Activated CD4-positive, CD25-positive, alpha-beta regulatory T cell treated with anti-CD3 and anti-CD28 coated beads, Interleukin-2, amount 50 U/mL, for 16 hours (primary cell): ENCODE measurements around the gene IGSF21.

Experiments
- DNase-seq: peaks from one replicate; pipeline ENCODE4 v3.0.0-alpha.2; 2020; ENCODE audit warnings: low read depth, low spot score

IGSF21 gene

GRCh38 chr1:18107369-18108298 is at the start of gene IGSF21:
Gene IGSF21 (plus strand): TSS chr1:18107798. CDS start chr1:18108129, 331 bp downstream.
- DNase-seq: no peak

GRCh38 chr1:18058206-18058921 is 49.2 kb upstream of the IGSF21 start:
- no peak for DNase-seq

GRCh38 chr1:18058981-18059605 is 48.5 kb upstream of the IGSF21 start:
- DNase-seq: no peak

- no peak for DNase-seq
Observed at GRCh38 chr1:18060366-18060765, 47.2 kb upstream of the IGSF21 start.

- no peak for DNase-seq
Observed at GRCh38 chr1:18062185-18062584, 45.4 kb upstream of the IGSF21 start.

DNA sequence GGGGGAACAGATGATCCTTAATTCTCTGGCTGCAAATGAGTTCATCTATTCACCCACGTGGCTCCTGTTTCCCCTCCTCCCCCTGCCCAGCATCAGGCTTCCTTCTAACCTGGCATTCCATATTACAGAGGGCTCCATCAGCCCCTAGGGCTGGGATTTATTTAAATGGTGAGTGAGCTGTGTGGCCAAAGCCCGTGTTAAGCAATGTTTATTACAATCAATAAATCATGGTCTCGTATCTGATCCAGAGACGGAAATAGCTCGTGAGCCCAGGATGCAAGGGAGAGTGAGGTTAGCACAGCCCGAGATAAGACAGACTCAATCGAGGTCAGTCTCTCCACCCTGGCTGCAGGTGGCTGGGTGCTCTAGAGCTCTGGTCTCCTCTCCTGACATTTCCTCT is 43.1 kb upstream of the IGSF21 start:
- no peak for DNase-seq

DNA sequence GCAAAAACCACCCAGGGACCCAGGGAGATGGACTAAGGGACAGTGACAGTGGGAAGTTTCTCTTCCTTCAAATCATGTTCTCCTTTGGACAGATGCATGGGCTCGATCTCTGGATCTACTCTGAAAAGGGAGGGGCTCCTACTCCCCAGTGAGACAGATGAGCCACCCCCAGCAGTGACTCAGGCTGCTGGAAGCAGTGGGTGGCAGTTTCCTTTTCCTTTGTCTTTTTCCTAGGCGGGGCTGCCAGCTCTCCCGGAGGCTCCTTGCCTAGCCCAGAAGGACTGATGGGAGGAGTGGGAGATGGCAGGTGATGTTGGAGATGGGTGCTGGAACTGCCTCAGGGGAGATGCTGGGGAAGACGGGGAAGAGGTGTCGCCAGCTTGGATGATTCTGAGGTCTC is 41.0 kb upstream of the IGSF21 start:
- DNase-seq: no peak

DNA sequence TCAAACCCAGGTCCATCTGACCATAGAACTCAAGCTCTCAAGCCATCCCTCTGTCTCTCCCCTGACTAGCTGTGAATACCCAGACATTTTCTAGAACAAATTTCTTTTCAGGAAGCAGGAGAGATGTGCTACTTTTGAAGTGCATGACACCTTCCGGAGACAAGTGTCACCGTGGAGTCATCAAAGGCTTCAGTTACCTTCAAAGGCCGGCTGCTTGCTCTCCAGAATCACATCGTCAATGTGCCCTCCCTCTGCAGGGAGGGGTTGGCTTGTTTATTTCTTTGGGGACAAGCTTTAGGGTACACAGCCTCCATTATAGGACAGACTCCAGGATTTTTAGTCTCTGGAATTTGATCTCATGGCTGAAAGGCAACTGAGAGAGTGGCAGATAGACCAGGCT is 37.7 kb upstream of the IGSF21 start:
- DNase-seq: no peak

- no peak for DNase-seq
Observed at GRCh38 chr1:18072066-18072465, 35.5 kb upstream of the IGSF21 start.

DNA sequence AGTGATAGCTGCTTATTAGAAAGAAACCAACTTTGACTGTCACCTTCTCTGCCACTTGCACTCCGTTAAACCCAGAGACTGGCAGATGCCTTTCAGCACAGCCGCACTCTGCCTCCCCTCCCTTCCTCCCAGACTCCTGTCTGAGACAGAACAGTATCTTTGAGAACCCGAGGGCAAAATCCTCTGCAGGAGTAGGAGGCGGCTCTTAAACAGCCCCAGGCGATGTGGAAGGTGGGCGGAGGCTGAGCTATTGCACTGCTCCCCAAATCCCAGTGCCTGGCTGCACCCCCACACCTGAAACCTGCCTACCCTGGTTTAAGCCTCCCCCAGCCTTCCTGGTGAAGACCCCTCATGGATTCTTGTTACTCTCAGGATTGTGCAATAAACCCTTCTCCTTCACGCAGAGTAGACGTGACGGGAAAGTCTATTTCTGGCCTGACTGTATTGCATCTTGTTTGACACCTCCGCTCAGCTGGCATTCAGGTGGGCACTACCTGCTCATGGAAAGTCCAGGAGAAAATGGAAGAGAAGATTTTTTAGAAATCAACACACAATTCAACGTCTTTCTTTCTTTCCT is 34.4 kb upstream of the IGSF21 start:
- no peak for DNase-seq

DNA sequence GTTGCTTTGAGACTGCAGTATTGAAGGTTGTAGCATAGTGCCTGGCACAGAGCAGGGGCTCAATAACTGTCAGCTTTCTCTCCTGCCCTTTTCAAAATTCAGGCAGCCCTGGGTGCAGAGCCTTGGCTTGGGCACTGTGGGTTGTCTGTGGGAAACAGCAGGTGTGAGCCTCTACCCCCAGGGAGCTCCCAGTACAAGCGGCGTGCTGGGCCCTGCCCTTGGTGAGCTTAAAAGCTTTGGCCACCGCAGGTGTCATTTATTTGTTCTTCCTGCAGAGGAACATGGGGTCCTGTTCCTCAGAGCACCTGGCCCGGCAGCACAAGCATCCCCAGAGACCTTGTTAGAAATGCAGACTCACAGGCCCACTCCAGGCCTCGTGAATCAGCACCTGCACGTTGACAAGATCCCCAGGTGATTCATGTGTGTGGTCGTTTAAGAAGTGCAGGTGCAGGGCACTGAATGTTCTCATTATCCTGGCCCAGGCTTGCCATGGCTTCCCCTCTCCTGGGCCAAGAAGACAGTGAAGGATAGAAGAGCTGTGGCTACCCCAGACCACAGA is 29.9 kb upstream of the IGSF21 start:
- no peak for DNase-seq

DNA sequence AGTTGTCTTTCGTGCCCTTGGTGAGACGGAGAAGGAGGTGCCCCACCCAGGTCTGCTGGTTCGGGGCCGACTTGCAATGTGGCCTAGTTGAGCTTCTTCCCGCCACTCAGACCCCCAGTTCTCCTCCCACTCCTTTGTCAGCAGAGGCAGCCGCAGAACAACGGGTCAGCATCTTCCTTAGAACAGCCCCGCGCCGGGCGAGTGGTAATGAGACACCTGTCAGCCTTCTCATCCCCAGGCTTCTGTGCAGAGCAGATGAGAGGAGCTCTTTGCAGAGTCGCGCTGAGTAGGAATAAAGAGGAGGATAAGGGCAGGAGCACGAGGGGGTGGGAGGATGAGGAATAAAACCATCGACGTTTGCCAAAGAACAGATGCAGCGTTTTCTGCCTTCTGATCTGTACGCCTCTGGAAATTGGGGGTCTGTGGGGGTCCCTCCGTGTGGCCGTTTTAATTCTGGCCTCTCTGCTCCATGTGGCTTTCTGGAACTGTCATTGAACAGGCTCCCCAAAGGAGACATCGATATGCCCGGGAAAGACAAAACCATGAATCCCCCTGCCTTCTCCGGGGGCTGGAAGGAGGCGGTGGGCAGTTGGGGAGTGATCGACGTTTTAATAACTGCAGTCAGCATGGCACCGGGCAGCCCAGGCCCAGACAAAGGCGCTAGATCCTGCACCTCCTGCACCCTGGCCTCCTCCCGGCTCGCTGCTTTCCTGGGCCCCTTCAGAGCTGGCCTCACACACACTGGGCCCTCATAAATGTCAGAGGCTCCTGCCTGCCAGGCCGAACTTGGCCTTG is 27.5 kb upstream of the IGSF21 start:
- no peak for DNase-seq

- DNase-seq: no peak
Observed at GRCh38 chr1:18085387-18086074, 22.1 kb upstream of the IGSF21 start.

GRCh38 chr1:18088077-18088594 is 19.5 kb upstream of the IGSF21 start:
- no peak for DNase-seq

GRCh38 chr1:18089488-18089887 is 18.1 kb upstream of the IGSF21 start:
- no peak for DNase-seq

GRCh38 chr1:18090636-18091035 is 17.0 kb upstream of the IGSF21 start:
- no peak for DNase-seq

DNA sequence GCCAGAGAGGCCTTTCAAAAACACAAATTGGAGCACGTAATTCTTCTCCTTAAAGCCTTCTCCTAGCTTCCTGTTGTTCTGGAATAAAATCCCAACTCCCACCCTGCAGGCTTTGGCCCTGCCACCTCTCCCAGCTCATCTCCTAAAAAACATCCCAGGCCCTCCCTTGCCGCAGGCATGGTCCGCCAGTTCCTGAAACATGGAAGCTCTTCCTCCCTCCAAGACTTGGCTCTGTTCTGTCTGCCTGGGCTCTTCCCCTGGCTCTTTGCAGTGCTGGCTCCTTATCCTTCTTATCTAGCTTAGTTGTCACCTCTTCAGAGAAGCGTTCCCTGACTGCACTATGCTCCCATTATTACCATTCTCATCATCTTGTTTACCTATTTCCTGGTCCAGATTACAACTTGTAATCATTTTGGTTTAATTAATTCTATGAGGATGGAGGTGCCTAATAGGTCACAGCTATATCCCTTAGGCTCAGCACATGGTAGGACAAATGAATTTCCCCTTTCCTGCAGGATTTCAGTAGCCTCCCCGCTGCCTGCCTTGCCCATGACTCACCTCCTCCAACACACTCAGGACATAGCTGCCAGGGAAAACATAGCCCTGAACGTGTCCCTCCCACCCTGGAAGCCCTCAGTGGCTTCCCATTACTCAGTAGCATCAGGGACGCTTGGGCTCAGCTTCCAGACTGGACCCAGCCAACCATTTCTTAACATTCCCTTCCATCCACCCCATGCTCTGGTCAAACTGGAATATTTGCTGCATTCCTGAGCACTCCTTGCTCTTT is 15.7 kb upstream of the IGSF21 start:
- no peak for DNase-seq

- no peak for DNase-seq
Observed at GRCh38 chr1:18093193-18093592, 14.4 kb upstream of the IGSF21 start.

- no peak for DNase-seq
Observed at GRCh38 chr1:18093646-18094045, 14.0 kb upstream of the IGSF21 start.
